Lower leg skin (tissue), 4 donors: ENCODE results near the gene APPL1. TPM values are rescaled to one million over a fixed set of nuclear protein-coding genes. Genes with fewer than 3 reads are reported as not detected.
A peak's percentile ranks its signal among the peaks of the same experiment; 100 is the strongest.

Experiments used
- DNase-seq, 2 donors: peaks; one replicate each; pipeline ENCODE4 v3.0.0-alpha.2; 2019; ENCODE audit warnings: low spot score in 2 of 2
- H3K4me3 ChIP-seq: fragments of 200-600 bp; sonication (generic); 2 replicates; pipeline ENCODE4 v1.5.1; 2017; ENCODE audit warnings: mild to moderate bottlenecking, low read depth; ENCODE audit not compliant: poor library complexity, severe bottlenecking
- POLR2A ChIP-seq, 2 donors: fragments of 450-650 bp; IDR thresholded peaks; one replicate each; pipeline ENCODE4 v1.6.1; 2016 to 2017; ENCODE audit warnings: antibody characterized with exemption in 2 of 2, mild to moderate bottlenecking in 1 of 2, moderate library complexity in 1 of 2
- WGBS, 2 donors: methylation state at CpG; one replicate each; pipeline ENCODE4 v1.1.5; 2018; 5-methylcytosine and 5-hydroxymethylcytosine counted together
- intact Hi-C: fragments of 100-400 bp; cut with DNase I; formaldehyde crosslinking; loops from one replicate; pipeline ENCODE4 v1.15.0; 2023; ENCODE audit warnings: low total_unique reads
- total RNA-seq, 4 donors: library from RNA; depleted of rRNA; stranded (reverse); fragments of >200 nt; gene quantifications; one replicate each; pipeline ENCODE4 v1.1.0, GENCODE V29; 2016
- TF ChIP-seq, protein P1 (sequence below), 3 donors: fragments of 450-650 bp; IDR thresholded peaks; one replicate each; pipeline ENCODE4 v1.5.1; 2016; ENCODE audit warnings: antibody characterized with exemption in 3 of 3, mild to moderate bottlenecking in 3 of 3, moderate library complexity in 2 of 3

The APPL1 gene, protein sequence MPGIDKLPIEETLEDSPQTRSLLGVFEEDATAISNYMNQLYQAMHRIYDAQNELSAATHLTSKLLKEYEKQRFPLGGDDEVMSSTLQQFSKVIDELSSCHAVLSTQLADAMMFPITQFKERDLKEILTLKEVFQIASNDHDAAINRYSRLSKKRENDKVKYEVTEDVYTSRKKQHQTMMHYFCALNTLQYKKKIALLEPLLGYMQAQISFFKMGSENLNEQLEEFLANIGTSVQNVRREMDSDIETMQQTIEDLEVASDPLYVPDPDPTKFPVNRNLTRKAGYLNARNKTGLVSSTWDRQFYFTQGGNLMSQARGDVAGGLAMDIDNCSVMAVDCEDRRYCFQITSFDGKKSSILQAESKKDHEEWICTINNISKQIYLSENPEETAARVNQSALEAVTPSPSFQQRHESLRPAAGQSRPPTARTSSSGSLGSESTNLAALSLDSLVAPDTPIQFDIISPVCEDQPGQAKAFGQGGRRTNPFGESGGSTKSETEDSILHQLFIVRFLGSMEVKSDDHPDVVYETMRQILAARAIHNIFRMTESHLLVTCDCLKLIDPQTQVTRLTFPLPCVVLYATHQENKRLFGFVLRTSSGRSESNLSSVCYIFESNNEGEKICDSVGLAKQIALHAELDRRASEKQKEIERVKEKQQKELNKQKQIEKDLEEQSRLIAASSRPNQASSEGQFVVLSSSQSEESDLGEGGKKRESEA
- total RNA-seq, result 10 to 100 TPM; 41.8 to 49.0 (median 44.5) TPM

DNA sequence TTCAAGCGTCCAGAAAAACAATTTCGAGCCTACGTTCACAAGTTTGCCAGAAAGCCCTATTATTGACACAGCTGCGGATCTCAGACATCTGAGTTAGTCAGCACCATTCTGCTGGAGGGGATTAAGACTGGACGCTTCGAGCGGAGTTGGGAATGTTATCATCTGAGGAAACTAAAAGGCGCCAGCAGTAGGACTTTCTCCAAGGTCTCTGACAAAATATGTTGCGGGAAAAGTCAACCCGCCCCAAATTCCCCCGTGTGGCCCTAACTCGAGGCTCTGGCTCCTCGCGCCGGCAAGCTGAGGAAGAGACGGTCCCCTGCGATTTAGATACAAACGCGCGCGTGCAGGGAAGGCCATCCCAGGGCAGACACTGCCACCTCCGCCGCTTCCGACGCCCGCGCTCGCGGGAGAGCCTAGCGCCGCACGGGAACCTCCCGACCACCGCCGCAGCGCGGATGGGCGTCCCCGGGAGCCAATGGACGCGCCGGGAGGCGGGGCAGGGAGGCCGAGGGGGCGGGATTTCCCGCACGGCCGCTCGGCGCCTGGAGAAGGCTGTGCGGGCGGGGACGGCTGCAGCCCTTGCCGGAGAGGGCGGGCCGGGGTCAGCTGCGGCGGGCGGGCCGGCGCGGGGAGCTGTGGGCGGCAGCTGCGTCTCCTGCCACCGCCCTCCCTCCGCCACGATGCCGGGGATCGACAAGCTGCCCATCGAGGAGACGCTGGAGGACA is at the start of gene APPL1:
APPL1 (plus strand) TSS at position 526 of the 726 bp plus-strand sequence; CDS start at position 681, 155 bp downstream.
- DNase-seq, result peak; percentile 84 to 98
- H3K4me3 ChIP-seq, result peak within 1 kb of the TSS; percentile 72
- TF ChIP-seq POLR2A (IDR thresholded peaks at IDR 0.05), result no peak
- TF ChIP-seq, protein P1, sequence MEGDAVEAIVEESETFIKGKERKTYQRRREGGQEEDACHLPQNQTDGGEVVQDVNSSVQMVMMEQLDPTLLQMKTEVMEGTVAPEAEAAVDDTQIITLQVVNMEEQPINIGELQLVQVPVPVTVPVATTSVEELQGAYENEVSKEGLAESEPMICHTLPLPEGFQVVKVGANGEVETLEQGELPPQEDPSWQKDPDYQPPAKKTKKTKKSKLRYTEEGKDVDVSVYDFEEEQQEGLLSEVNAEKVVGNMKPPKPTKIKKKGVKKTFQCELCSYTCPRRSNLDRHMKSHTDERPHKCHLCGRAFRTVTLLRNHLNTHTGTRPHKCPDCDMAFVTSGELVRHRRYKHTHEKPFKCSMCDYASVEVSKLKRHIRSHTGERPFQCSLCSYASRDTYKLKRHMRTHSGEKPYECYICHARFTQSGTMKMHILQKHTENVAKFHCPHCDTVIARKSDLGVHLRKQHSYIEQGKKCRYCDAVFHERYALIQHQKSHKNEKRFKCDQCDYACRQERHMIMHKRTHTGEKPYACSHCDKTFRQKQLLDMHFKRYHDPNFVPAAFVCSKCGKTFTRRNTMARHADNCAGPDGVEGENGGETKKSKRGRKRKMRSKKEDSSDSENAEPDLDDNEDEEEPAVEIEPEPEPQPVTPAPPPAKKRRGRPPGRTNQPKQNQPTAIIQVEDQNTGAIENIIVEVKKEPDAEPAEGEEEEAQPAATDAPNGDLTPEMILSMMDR (IDR thresholded peaks at IDR 0.05), result no peak
- intact Hi-C loops, result no loop called here
- WGBS, 2 donors, result 0 to 1% methylated on average over 23 to 42 of the region's 71 CpGs

DNA sequence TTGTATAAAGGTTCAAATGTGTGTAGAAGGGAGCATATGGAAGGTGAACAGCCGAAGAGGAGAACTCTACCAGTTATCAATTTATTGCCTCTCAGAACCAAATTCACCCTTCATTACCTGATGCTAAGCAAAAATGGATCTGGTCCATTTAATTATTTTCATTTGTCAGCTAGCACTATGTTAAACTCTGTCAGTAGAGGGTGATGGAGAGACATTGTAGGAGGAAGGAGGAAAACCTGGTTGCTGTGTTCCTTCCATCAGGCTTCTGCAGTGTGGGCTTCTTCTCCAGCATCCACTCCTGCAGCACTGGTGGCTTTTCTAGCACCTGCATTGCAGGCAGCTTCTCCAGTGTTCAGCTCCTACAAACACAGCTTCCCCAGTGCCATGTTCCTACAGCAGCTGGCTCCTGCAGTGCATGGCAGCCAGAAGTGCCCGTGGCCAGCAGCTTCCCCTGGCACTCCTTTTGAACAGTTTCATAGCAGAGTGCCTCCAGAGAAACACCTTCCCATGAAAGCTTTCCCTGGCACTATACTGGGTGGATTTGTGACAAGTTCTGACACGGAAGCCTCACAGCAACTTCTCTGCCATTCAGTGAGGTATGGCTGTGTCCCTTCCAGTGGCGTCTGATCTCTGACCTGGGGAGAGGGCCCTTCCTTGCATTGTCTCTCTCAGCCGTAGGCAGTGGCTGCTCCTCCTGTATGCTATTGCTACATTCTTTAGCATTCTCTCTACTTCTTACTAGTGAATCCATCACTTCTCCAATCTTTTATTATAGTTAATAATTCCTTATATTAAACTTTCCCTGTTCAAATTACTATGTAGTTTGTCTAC is 47.7 kb upstream of the APPL1 start:
- no peak overlapping the region for H3K4me3 ChIP-seq
- intact Hi-C loops, result no loop called here
- TF ChIP-seq, protein P1 (IDR thresholded peaks at IDR 0.05), result no peak
- TF ChIP-seq POLR2A (IDR thresholded peaks at IDR 0.05), result no peak
- DNase-seq, result no peak
- WGBS, 2 donors, result 51 to 61% methylated on average over 5 of the region's 5 CpGs

DNA sequence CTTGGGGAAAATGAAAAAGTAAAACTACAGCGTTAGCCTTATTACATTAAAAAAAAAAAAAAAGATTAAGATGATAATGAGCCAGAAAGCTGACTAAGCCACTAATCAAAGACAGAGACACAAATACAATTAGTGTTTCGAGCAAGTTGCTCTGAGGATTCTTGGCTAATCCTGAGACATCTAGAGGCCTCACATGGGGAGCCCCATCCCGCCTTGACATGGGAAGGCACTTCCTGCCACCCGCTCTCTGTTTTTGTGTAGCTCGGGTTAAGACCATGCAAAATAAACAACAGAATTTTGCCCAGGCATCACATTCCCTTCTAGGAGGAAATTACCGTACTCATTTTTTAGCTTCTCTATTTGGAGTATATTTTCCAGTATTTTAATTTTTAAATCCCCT is 43.0 kb upstream of the APPL1 start:
- intact Hi-C loops, result no loop called here
- TF ChIP-seq POLR2A (IDR thresholded peaks at IDR 0.05), result no peak
- TF ChIP-seq, protein P1 (IDR thresholded peaks at IDR 0.05), result no peak
- WGBS, 2 donors, result 29 to 36% methylated on average over 6 of the region's 6 CpGs
- H3K4me3 ChIP-seq, result no peak overlapping the region
- no peak for DNase-seq

DNA sequence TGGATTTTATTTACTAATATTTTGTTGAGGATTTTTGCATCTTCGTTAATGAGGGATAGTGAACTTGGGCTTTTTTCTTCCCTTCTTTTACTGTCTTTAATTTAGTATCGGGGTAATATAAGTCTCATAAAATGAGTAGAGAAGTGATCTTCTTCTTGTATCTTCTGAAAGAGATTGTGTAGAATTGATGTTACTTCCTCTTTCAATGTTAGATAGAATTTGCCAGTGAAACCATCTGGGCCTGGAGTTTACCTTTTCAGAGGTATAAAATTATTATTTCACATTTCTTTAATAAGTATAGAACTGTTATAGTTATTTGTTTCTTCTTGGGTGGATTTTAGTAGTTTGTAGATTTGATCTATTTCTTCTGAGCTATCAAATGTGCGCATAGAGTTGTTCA is 35.5 kb upstream of the APPL1 start:
- intact Hi-C loops, result no loop called here
- 94 to 98% methylated on average over 3 of the region's 3 CpGs for WGBS, 2 donors
- no peak for DNase-seq
- H3K4me3 ChIP-seq, result no peak overlapping the region
- TF ChIP-seq POLR2A (IDR thresholded peaks at IDR 0.05), result no peak
- TF ChIP-seq, protein P1 (IDR thresholded peaks at IDR 0.05), result no peak

DNA sequence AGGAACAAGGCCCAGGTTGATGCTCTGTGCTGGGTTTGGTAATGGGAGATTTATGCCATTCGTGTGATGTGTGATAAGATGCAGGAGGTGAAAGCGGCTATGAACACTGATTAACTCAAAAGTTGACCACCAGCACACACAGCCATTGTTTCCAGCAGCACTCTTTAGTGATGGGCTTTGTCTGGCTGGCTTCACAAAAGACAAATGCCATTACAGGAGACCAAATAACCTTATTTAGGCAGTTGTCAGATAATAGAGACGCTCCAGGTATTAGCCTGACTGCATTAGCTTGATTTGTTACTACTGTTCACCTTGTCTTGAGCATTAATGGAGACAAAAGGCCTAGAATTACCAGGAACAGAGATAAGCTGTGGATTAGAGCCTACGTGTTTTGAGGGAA is 32.9 kb upstream of the APPL1 start:
- no peak overlapping the region for H3K4me3 ChIP-seq
- TF ChIP-seq, protein P1 (IDR thresholded peaks at IDR 0.05), result no peak
- no peak for TF ChIP-seq POLR2A (IDR thresholded peaks at IDR 0.05)
- intact Hi-C loops, result no loop called here
- no peak for DNase-seq
- 93 to 97% methylated on average over 4 of the region's 4 CpGs for WGBS, 2 donors
